Esophagus muscularis mucosa (tissue), 4 donors: ENCODE data around the gene PXDN.

Experiments
- EP300 ChIP-seq: sonication (generic); formaldehyde crosslinking; IDR thresholded peaks from one replicate; pipeline ENCODE4 v1.6.1; 2017; ENCODE audit warnings: antibody characterized with exemption
- POLR2A ChIP-seq: fragments of 450-650 bp; IDR thresholded peaks from one replicate; pipeline ENCODE4 v1.6.1; 2017; ENCODE audit warnings: antibody characterized with exemption, moderate library complexity, mild to moderate bottlenecking, low read depth
- POLR2AphosphoS5 ChIP-seq, 2 donors: sonication (generic); formaldehyde crosslinking; IDR thresholded peaks; one replicate each; pipeline ENCODE4 v1.6.1; 2017; ENCODE audit warnings: antibody characterized with exemption in 2 of 2
- TF ChIP-seq, protein P1 (sequence below), 3 experiments: fragments of 200-600 bp in 2 of 3; fragments of 450-650 bp in 1 of 3; sonication (generic) in 2 of 3; IDR thresholded peaks; one replicate each; pipeline ENCODE4 v1.5.1; 2017 to 2019; ENCODE audit warnings: antibody characterized with exemption in 3 of 3, mild to moderate bottlenecking in 2 of 3, moderate library complexity in 1 of 3

GRCh38 chr2:1613731-1614354 lies 130.5 kb downstream of the PXDN start:
- TF ChIP-seq, protein P1, sequence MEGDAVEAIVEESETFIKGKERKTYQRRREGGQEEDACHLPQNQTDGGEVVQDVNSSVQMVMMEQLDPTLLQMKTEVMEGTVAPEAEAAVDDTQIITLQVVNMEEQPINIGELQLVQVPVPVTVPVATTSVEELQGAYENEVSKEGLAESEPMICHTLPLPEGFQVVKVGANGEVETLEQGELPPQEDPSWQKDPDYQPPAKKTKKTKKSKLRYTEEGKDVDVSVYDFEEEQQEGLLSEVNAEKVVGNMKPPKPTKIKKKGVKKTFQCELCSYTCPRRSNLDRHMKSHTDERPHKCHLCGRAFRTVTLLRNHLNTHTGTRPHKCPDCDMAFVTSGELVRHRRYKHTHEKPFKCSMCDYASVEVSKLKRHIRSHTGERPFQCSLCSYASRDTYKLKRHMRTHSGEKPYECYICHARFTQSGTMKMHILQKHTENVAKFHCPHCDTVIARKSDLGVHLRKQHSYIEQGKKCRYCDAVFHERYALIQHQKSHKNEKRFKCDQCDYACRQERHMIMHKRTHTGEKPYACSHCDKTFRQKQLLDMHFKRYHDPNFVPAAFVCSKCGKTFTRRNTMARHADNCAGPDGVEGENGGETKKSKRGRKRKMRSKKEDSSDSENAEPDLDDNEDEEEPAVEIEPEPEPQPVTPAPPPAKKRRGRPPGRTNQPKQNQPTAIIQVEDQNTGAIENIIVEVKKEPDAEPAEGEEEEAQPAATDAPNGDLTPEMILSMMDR (IDR thresholded peaks at IDR 0.05): no peak
- TF ChIP-seq POLR2A (no peak), EP300 (no peak), POLR2AphosphoS5 (IDR thresholded peaks at IDR 0.05) (no peak)
